ENCODE measurements around the gene TMEM143.
A peak's percentile ranks its signal among the peaks of the same experiment; 100 is the strongest.

TMEM143 gene

GRCh38 chr19:48338253-48338755 lies 25.4 kb downstream of the TMEM143 start:
- Histone ChIP-seq H3K36me3 (replicated peaks; ENCODE audit: low read depth, low read length) (peaks cover 2% of the 10 kb centered on the region), H3K4me2 (ENCODE audit: low read length) (no peak overlapping the region), H3K79me2 (ENCODE audit: low read length) (no peaks in the 10 kb centered on the region), H2AFZ (ENCODE audit: low read depth, low read length) (no peak overlapping the region), H3K4me1 (ENCODE audit: low read length) (peaks cover 5% of the 10 kb centered on the region; the same call in 1 of the 2 replicates), H3K27me3 (ENCODE audit: low read depth, low read length) (no peaks in the 10 kb centered on the region), H3K4me3 (ENCODE audit: low read length) (no peak overlapping the region), H3K27ac (ENCODE audit: low read length) (no peak overlapping the region), H4K20me1 (ENCODE audit: insufficient read depth, low read length) (no peaks in the 10 kb centered on the region), H3K9me3 (ENCODE audit: insufficient read depth, low read length) (no peaks in the 10 kb centered on the region), H3K9ac (ENCODE audit: low read length) (no peak overlapping the region)
- no peak for TF ChIP-seq EZH2phosphoT487 (IDR thresholded peaks at IDR 0.05; ENCODE audit: low read depth)
- no peak for TF ChIP-seq CTCF (IDR thresholded peaks at IDR 0.05; ENCODE audit: low read depth, low read length)

- Histone ChIP-seq H3K4me2 (ENCODE audit: low read length) (peak overlapping the region; percentile 84), H3K79me2 (ENCODE audit: low read length) (no peaks in the 10 kb centered on the region), H4K20me1 (ENCODE audit: insufficient read depth, low read length) (no peaks in the 10 kb centered on the region), H3K27me3 (ENCODE audit: low read depth, low read length) (no peaks in the 10 kb centered on the region), H3K36me3 (replicated peaks; ENCODE audit: low read depth, low read length) (peaks cover 2% of the 10 kb centered on the region), H3K27ac (ENCODE audit: low read length) (peak overlapping the region; percentile 84), H3K4me3 (ENCODE audit: low read length) (peak overlapping the region; percentile 80), H3K9ac (ENCODE audit: low read length) (peak overlapping the region; percentile 90), H3K4me1 (ENCODE audit: low read length) (peaks cover 31% of the 10 kb centered on the region), H3K9me3 (ENCODE audit: insufficient read depth, low read length) (no peaks in the 10 kb centered on the region), H2AFZ (ENCODE audit: low read depth, low read length) (no peak overlapping the region; the same call in 1 of the 2 replicates)
- TF ChIP-seq CTCF (IDR thresholded peaks at IDR 0.05; ENCODE audit: low read depth, low read length): peak; percentile 93
- no peak for TF ChIP-seq EZH2phosphoT487 (IDR thresholded peaks at IDR 0.05; ENCODE audit: low read depth)
Observed at GRCh38 chr19:48333467-48334384, 30.0 kb downstream of the TMEM143 start.

GRCh38 chr19:48332662-48333466 lies 30.9 kb downstream of the TMEM143 start:
- Histone ChIP-seq H2AFZ (ENCODE audit: low read depth, low read length) (peak overlapping the region; percentile 15; the same call in 1 of the 2 replicates), H3K27me3 (ENCODE audit: low read depth, low read length) (no peaks in the 10 kb centered on the region), H3K27ac (ENCODE audit: low read length) (peak overlapping the region; percentile 84), H3K4me1 (ENCODE audit: low read length) (peaks cover 31% of the 10 kb centered on the region), H3K4me2 (ENCODE audit: low read length) (peak overlapping the region; percentile 84), H3K36me3 (replicated peaks; ENCODE audit: low read depth, low read length) (peaks cover 6% of the 10 kb centered on the region), H3K4me3 (ENCODE audit: low read length) (peak overlapping the region; percentile 80), H3K79me2 (ENCODE audit: low read length) (no peaks in the 10 kb centered on the region), H3K9me3 (ENCODE audit: insufficient read depth, low read length) (no peaks in the 10 kb centered on the region), H4K20me1 (ENCODE audit: insufficient read depth, low read length) (no peaks in the 10 kb centered on the region), H3K9ac (ENCODE audit: low read length) (peak overlapping the region; percentile 90)
- no peak for TF ChIP-seq EZH2phosphoT487 (IDR thresholded peaks at IDR 0.05; ENCODE audit: low read depth)
- no peak for TF ChIP-seq CTCF (IDR thresholded peaks at IDR 0.05; ENCODE audit: low read depth, low read length)

GRCh38 chr19:48332351-48332661 lies 31.4 kb downstream of the TMEM143 start:
- no peaks in the 10 kb centered on the region for H3K27me3 ChIP-seq (ENCODE audit: low read depth, low read length)
- TF ChIP-seq EZH2phosphoT487 (IDR thresholded peaks at IDR 0.05; ENCODE audit: low read depth): no peak
- no peak for TF ChIP-seq CTCF (IDR thresholded peaks at IDR 0.05; ENCODE audit: low read depth, low read length)
- peaks cover 6% of the 10 kb centered on the region for H3K36me3 ChIP-seq (replicated peaks; ENCODE audit: low read depth, low read length)
- H3K9ac ChIP-seq (ENCODE audit: low read length): peak overlapping the region; percentile 58
- H3K4me2 ChIP-seq (ENCODE audit: low read length): peak overlapping the region; percentile 84
- H3K9me3 ChIP-seq (ENCODE audit: insufficient read depth, low read length): no peaks in the 10 kb centered on the region
- peaks cover 31% of the 10 kb centered on the region for H3K4me1 ChIP-seq (ENCODE audit: low read length)
- H2AFZ ChIP-seq (ENCODE audit: low read depth, low read length): peak overlapping the region; percentile 15; the same call in 1 of the 2 replicates
- H3K4me3 ChIP-seq (ENCODE audit: low read length): peak overlapping the region; percentile 80
- no peaks in the 10 kb centered on the region for H3K79me2 ChIP-seq (ENCODE audit: low read length)
- H3K27ac ChIP-seq (ENCODE audit: low read length): peak overlapping the region; percentile 60
- H4K20me1 ChIP-seq (ENCODE audit: insufficient read depth, low read length): no peaks in the 10 kb centered on the region

All from OCI-LY3 (cell line).